ENCODE measurements around the gene GLIPR2.
A peak's percentile ranks its signal among the peaks of the same experiment; 100 is the strongest.
"Not testable (repeated sequence)": the region's sequence is repeated elsewhere in the genome, so short reads cannot be mapped to it uniquely, and the experiment has no call there.

The GLIPR2 gene

DNA sequence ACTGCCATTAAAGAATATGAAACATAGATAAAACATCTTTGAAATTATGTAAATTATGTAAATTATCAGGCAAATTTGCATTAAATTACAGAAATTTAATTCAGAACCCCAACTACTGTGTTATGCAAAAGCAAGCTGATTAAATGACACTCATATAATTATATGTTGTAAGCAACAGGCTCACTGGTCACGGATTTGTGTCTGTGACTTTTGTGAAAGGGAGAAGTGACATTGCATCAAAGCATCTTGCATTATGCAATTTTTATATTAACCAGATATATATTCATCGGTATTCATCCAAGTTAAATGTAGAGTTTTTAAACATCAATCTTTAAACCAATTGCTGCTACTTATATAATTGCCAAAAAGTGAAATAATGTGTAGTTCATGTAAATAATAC, 13.0 kb upstream of the GLIPR2 start:
- no peak for DNase-seq (ENCODE audit: low spot score)

DNA sequence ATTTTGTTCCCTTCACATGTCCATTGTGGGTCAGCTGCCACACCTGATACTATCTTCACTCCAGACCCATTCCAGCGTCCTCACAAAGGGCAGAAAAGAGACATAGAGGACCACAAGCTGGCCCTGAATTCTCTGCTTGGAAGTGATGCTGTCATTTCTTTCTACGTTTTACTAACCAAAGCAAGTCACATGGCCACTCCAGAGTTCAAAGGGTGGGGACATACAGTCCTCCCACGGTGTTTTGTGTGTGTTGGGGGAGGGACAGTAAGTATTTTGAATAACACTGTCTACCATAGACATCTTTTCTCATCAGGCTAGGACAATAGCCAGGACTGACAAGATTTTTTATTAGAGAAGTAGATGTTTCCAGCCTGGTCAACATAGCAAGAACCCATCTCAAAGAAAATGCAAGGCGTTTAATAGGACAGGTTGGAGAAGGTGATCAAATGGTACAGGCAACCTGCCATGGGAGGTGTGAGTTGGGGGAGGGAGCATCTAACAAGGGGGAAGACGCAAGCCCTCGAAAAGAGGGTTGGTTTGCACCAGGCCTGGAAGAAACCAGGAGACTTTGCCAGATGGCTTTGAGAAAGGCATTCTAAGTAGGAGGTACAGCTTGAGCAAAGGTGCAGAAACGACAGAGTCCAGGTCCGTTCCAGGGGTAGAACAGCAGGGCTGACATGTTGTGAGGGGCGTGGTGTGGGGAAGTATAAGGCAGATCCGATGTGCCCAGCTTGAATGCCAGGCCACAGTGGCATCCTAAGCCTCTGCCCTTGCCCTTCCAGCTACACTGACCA, 11.3 kb upstream of the GLIPR2 start:
- DNase-seq (ENCODE audit: low spot score), result no peak

DNA sequence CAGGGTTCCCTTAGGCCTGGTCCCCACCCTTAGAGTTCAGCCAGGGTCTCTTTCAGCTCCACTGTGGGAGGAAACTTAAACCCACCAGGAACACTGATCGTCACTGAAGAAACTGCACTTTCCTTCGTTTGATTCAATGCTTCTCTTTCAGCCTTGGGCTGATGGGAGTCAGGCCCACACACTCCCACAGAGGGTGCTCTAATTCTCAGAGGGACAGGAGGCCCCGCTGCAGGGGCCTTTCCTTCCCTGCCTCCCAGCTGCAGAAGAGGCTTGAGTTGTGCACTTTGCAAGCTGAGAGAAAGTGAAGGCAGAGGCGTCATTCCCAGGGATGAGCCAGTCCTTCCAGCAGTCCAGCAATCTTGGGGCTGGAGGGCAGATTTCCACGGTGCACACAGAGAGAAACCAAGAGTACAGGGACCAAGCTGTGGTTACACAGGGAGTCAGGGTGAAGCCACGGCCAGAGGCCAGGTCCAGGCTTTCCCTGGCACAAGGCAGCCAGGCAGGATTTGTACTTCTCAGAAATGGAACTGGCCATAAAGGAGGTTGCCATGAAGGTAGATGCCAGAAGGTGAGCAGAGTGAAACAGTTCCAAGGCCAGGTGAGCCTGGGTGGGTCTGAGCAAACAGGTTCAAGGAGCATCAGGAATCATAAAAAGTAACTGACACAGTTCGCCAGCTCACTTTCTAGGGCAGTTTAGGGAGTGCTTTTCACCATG, 10.4 kb upstream of the GLIPR2 start:
- DNase-seq (ENCODE audit: low spot score), result no peak

DNA sequence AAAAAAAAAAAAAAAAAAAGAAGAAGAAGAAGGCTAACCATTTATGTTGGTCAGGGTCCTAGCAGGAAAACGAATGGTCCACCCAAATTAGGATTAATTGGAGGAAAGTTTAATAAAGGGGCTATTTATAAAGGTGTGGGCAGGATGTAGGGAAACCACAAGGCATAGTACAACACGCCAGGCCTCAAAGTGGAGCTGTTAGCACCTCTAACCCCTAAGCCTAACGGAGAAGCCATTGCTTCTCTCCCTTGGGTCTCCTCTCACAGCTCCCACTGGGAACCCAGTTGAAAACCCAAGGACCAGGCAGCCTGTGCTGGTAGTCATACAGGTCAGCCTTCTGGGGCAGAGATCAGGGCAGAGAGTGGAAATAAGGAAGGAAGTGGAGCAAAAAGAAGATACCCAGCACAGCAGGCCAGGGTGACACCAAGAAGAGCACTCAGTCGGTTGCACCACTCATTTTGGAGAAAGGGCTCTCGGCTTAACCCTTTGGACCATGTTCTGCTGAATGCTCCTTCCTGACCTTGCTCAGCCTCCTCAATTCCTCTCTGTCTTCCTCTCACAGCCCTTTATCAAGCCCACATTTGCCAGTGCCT, 8.8 kb upstream of the GLIPR2 start:
- DNase-seq (ENCODE audit: low spot score), result no peak

DNA sequence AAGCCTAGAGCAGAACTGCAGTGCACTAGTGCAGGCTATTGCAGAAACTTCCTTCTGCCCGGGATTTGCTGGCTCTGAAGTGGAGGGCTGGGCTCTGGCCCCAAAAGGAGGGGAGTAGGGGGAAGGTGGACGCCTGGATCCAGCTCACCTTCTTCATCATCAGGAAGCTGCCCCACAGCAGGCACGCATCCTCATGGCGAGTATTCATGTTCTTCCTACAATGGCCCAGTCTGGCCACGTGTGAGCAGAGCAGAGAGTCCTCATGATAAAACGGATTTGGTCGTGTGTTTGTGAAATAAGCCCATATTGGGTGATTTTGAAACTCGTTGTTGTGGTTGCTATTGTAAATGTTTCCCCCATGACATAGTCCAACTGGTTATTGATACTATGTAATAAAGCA, 8.2 kb upstream of the GLIPR2 start:
- DNase-seq (ENCODE audit: low spot score), result no peak

DNA sequence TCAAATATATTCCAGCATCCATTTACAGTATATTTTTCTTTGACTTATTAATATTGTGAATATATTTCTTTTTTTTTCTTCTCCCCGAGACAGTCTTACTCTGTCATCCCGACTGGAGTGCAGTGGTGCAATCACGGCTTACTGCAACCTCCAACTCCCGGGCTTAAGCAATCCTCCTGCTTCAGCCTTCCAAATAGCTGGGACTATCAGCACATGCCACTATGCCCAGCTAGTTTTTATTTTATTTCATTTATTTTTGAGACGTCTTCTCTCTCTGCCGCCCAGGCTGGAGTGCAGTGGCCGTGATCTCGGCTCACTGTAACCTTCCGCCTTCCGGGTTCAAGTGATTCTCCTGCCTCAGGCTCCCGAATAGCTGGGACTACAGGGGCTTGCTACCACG, 7.4 kb upstream of the GLIPR2 start:
- no peak for DNase-seq (ENCODE audit: low spot score)

DNA sequence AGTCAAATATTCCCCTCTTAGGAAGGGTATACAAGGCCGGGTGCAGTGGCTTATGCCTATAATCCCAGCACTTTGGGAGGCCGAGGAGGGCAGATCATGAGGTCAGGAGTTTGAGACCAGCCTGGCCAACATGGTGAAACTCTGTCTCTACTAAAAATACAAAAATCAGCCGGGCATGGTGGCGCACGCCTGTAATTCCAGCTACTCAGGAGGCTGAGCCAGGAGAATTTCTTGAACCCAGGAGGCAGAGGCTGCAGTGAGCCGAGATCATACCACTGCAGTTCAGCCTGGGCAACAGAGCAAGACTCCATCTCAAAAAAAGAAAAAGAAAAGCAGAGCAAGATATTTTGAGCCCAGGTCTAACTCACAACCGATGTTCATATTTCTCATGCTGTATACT, 4.9 kb upstream of the GLIPR2 start:
- not testable (repeated sequence) for DNase-seq (ENCODE audit: low spot score)

DNA sequence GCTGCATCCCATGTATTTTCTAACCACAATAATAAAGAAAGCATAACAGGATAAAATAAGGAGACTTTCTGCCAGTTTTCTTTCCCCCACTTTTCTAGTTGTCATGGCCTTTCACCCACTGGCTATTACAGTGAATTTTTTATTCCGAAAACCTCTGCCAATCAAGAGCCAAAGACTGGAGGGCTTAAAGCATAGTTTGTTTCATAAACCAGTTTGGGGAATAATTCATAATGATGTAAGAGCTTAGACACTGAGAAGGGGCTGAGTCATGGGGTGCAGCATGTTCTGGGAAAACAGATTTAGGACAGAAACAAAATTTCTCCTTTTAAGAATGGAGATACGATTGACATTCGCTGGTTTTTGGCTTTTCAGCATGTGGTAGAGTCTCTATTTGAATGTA, 4.4 kb upstream of the GLIPR2 start:
- DNase-seq (ENCODE audit: low spot score), result no peak

DNA sequence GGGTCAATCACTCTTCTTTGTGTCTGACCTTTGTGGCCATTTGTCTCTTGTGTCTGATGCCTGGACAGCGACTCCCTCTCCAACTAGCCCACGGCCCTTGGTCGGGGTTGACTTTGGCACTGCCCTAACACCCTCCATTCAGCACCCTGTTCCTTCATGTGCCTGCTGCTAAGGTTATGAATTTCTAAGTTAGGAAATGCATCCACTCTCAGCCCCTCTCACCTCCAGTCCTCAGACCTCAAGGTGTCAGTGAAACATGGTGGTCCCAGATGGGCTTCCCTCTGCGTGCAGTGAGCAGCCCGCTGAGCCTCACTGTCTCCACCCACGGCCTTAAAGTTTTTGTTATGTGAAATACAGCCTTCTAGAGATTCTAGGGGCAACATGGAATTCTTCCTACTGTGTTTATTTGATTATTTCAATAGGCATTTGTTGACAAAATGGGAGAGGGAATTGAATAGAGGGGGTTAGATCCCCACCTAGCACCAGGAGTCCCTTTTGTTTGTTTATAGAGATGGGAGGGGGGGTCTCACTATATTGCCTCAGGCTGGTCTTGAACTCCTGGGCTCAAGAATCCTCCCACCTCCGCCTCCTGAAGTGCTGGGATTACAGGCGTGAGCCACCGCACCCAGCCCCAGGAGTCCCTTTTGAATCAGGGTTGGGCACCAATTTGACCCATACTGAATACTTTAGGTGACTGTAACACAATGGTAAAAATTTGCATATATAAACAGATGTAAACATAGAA, 1.6 kb upstream of the GLIPR2 start:
- no peak for DNase-seq (ENCODE audit: low spot score)

DNA sequence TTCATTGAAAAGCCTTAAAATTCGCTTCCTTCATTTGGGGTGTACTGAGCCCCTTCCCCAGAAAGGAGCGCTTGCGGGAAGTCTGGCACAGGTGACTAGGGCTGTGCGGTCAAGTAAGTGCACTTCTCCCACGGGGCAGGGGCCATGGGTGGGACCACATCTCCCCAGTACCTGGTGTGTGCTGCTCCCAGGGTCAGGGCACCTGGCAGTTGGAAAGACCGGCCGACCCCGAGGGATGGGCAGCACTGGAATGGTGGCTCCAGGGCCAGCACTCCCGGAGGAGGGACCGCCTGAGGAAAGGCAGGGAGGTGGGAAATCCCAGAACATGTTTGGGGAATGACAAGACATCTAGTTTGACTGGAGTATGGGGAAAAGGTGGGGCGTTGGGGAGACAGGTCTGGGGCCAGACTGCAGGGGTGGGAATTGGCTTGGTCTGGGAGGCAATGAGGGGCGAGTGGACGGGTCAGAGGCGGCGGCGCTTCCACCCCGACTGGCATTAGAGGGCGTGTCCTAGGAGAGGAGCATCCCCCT, 727 bp upstream of the GLIPR2 start:
- DNase-seq (ENCODE audit: low spot score), result no peak

DNA sequence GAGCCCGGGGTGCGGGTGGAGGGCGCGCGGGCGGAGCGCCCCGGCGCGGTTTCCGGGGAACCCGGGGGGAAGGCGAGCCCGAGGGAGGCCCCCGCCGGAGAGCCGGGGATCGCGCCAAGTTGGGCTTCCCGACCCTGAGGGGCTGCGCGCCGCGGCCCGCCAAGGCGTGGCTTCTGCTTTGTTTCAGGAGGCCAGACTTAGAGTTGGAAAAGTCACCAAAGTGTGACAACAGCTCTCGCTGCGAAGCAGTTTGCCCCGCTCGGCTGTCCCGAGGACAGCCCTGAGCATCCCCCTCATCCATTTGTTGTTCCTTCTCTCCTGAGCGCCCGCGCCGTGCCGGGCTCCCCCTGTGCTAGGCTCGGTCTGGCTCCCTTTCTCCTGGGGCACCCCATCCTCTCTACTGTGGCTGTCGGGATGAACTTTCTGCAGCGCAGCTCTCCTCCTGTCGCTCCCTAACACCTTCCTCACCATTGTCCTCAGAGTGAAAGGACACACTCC, 410 bp downstream of the GLIPR2 start:
- DNase-seq (ENCODE audit: low spot score), result no peak

DNA sequence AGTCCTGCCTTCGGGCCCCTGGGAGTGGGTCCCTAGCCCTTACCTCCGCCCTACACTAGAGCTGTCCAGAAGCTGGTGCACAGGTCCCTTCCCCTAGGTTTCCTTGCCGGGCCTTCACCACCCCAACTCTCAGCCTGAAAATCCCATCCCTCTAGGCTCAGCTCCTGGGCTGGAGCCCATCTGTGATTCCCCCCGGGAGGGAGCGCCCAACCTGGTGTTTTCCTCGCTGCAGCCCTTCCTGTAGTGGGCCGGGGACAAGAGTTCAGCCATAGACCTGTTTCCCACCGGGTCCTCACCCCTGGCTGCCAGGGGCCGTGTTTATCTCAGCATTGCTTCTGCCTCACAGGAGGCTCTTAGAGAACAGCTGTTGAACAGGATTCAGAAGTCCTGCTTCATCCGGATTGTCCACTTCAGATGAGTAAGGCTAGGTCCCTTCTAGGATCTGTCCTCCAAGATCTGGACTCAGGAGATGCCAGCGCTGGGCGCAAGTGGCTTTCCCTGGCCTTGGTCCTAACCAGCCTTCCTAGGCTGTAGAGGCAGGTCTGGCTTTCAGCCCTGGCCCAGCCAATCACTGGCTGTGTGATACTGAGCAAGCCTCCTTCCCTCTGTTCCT, 965 bp downstream of the GLIPR2 start:
- peak; percentile 51 for DNase-seq (ENCODE audit: low spot score)

DNA sequence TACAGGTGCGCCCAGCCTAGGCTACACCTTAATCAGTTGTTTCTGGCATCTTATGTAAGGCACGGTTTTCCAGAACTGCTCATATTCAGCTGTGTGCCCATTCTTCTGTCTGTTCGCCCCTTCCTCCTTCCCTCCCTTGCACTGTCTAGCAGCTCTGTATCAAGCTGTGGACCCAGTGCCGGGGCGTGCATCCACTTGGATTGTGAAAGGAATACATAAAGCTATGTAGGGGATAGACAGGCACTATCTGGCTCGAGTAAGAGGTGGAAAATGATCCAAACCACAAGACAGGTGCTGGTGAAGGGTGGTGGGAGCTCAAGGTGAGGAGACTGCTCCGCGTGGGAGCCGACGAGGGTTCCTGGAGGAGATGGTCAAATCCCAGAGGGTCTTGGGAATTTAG, 2.0 kb downstream of the GLIPR2 start:
- no peak for DNase-seq (ENCODE audit: low spot score)

DNA sequence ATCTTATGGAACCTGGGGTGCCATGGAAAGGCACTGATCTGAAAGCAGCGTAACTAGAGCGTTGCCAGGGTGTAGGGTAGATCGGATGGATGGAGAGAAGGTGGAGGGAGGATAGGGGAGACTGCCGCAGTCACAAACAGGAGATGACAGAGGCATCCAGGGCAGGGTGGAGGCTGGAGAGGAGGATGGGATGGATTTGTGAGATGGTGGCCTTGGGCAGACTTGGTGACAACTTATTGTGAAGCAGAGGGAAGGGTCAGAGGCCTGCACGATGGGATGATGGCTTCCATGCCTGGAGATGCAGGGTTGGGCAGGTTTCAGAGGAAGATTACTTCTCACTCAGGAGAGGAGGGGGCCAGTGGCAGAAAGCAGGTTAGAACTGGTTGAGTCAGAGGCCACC, 2.4 kb downstream of the GLIPR2 start:
- no peak for DNase-seq (ENCODE audit: low spot score)

DNA sequence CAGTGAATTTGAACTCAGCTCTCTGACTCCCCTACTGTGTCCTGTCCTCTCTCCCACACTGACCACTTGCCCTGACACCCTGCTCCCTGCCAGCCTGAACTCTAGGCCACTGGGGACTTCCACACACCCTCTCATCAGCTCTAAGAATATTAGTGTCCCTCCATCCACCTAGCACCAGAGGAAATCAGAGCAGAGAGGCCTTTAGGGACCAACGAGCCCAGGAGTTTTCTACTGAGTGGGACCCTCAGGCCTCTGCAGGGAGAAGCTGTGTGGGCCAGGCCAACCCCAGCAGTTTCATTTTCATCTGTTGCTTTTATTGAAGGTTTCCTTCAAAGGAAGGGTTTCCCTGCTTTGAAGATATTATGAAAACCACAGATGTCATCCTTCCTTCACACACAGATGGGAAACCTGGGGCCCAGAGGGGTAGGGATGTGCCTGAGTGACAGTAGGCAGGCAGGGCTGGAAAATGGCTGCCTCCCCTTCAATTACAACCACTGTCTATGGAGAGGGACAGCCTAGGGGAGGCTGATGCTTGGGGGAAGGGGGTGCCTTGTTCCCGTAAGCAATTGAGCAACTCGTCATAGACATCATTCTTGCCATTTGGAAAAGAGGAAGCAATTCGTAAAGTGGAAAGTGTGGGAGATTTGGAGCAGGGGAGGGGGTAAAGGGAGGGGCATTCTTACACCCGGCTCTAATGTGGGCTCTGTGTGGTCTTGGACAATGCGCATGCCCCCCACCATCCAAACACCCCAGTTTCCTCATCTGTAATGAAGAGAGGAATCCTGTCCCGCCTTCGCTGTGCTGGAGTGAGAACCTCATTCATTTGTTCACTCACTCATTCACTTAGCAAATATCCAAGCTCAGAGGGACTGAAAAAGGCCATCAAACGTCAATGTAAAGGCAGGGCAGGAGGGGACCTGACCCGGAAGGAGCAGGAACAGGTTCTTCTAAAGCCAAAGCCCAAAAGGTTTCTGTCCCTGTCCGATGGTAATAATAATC, 3.9 kb downstream of the GLIPR2 start:
- DNase-seq (ENCODE audit: low spot score), result no peak

DNA sequence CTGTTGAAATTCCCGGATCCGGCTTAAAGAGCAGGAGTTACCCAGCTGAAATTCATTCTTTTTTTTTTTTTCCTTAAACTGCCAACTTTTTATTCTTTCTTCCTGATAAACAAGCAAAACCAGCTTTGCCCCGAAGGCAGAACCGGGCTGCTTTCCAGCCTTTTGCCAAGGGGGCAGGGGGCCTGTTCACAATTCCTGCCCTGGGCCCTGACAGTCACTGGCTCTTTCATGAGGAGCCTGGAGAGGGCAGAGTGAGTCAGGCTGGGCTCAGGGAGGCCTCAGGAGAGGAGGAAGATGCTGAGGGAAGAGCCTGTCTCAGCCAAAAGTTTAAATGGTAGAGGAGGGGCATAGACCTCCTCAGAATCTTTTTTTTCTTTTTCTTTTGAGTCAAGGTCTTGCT, 4.8 kb downstream of the GLIPR2 start:
- no peak for DNase-seq (ENCODE audit: low spot score)

DNA sequence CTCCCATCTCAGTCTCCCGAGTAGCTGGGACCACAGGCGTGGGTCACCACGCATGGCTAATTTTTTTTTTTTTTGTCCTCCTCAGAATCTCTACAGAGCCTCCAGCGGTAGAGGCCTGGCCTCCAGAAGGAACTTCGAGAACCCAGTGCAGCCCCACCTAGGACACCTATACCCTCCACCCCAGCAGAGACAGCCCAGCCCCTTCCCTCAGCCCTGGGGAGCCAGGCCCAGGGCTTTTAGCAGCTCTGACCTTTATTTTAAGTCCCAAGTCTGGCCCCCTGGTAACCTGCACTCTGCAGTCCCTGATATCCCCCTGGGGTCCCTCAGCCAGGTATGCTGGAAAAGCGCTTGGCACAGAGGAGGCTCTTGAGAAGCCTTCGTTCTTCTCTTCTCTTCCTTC, 5.2 kb downstream of the GLIPR2 start:
- no peak for DNase-seq (ENCODE audit: low spot score)

DNA sequence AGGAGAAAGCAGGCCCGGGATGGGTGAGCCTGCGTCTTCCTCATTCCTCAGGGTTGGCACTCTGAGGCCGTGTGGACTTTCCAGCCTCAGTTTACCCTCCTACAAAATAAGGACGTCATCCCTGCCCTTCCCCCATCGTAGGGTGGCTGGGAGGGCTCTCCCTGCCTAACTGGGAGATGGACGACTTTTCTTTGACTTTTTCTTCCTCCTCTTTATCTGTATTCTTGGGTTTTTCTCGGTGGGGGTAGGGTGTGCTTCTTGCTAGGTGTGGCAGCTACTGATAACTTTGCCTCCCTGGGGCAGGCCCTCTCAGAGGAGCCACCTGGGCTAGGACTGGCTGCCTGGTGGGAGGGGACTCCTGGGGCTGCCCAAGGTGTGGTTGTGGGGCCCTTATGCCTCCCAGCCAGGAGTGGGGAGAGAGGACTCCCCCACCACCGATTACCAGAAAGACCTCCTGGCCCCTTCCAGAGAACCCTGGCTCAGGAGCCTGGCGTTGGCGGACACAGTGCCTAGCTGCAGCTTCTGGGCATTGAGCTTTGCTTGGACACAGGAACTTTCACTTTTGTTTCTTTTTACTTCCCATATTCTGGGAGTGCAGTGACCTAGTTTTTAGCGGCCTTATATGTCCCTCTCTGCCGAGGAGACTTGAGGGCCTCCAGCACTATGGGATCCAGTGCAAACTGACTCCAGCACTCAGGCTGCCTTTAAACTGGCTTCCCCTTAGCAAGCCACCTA, 6.1 kb downstream of the GLIPR2 start:
- no peak for DNase-seq (ENCODE audit: low spot score)

DNA sequence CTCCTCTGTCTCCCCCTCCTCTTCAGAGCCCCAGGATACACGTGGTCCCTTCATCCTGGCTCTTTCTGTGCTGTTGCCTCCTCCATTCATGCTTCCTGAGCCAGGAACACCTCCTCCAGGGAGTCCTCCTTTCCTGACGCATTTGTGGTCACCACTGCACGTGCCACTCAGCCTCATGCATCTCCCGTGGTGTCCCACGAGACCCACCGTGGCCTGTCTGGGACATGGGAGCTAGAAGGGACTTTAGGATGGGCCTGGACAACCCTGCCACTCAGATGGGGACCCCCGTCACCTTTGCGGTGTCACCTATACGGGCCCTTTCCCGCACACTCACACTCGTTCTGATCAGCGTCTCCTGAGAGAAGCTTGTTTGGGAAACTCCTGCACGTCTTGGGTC, 6.7 kb downstream of the GLIPR2 start:
- DNase-seq (ENCODE audit: low spot score), result no peak

Data from pons (tissue), 1 donor.